Measurements from ENCODE around the gene MT1G.

Gene MT1G

GRCh38 chr16:56662357-56663354, 5.2 kb downstream of the MT1G start:
- no peak for DNase-seq

- DNase-seq: no peak
These were observed 9.5 kb downstream of the MT1G start for GRCh38 chr16:56658327-56658875.

DNA sequence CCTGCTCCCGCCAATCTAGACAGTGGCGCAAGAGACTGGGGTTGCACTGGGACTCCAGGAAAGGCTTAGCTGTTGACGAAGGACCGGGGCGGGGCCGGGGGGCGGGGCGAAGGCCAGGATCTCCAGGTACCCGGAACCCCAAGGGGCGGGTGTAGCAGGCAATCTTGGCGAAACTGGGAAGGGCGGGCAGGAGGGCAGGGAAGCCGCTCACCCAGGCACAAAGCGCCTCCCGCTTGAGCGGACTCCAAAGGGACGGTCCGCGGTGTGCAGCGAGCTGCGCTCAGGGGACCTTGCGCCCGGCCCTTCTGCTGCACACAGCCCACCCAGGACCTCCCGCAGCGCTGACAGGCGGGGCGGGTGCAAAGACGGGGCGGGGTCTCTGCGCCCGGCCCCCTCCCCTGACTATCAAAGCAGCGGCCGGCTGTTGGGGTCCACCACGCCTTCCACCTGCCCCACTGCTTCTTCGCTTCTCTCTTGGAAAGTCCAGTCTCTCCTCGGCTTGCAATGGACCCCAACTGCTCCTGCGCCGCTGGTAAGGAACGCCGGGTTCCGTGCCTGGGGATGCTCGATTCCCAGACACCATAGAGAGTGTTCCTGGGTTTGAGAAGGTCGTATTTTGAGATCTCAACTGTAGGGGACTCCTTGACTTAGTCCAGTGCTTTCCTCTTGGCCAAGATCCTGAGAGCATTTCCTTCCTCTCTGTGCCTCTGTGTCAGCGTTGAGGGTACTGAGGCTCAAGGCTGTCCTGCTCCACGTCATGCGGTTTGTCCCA, 10.1 kb downstream of the MT1G start, which contains the start of gene MT1F:
Gene MT1F, plus strand, starts transcription at position 405 of the 772 bp plus-strand sequence. Its CDS starts 100 bp downstream, at position 505.
- peak; percentile 4 for DNase-seq

DNA sequence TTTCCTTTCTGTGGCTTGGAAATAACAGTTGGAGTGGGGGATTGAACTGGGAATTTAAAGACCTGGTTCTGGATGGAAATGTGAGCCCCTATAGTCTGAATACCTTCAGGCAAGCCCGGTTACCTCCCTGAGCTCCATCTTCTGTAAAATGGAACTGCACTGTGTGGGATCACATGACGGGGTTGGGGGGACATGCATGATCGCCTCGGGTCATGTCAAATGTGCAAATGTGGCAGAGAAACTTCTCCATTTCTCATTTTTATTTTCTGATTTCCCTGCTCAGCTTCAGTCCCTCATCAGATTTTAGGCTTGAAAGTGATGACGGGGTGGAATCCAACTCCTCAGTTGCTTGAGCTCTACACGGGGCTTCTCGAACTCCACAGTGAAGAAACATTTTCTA, 14.6 kb downstream of the MT1G start:
- no peak for DNase-seq

- DNase-seq: no peak
These were observed 15.3 kb downstream of the MT1G start for GRCh38 chr16:56652600-56652999.

DNA sequence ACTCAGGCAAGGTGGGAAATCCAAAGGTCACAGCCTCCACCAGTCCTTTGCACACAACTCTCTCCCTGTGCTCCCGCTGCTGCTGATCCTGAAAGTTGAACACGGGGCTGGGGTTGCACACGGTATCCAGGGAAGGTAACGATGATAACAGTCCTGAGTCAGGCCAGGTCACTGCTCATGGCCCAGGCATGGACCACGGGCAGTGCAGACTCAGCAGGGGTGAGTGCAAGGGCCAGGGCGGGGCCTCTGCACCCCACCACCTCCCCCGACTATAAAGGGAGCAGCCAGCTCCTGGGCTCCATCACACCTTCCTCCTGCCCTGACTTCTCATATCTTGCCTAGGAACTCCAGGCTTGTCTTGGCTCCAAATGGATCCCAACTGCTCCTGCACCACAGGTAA, 16.3 kb downstream of the MT1G start, which contains the start of gene MT1B:
Gene MT1B, plus strand, starts transcription at position 301 of the 400 bp plus-strand sequence. Its CDS starts 68 bp downstream, at position 369.
- no peak for DNase-seq

DNA sequence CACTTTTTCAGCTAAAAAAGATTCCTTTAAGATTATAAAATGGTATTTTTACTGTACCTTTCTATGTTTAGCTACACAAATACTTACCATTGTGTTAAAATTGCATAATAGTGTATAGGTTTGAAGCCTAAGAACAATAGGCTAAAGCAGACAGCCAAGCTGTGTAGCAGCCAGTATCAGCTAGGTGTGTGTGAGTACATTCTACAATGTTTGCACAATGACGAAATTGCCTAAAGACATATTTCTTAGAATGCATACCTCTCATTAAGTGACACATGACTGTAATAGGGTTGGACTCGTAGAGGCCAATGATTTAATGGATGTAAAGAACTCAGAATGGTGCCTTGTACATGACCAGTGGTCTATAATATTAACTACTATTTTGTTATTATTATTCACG, 18.0 kb downstream of the MT1G start:
- DNase-seq: no peak

GRCh38 chr16:56649271-56649670, 18.6 kb downstream of the MT1G start:
- no peak for DNase-seq

DNA sequence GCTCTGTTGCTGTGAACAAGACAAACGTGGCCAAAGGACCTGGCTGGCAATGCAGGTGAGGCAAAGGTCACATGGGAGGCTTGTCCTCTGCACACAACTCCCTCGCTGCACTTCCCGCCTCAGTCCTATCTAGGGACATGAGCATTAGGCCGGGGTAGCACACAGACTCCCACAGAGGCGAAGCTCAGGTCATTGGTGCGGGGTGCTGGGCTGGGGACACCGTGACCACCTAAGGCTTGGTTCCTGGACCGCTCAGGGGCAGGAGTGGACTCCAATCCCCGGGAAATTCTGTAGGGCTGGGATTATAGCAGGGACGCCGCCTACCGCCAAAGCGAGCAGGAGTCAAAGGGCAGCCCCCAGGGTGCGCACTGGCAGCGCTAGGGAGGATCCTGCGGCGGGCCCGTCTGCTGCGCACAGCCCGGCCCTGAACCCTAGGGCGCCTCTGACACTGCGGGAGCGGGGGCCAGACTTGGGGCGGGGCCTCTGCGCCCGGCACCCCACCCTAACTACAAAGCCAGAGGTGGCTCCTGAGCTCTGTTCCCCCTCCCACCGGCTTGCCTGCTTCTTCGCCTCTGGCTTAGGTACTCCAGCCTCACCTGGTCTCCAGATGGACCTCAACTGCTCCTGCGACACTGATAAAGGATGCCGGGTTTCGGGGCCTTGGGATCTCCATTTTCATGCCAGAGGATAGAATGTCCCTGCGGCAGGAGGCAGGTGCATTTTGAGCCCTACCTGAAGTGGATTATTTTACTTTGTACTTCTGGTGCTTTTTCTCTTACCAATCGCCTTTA, 20.0 kb downstream of the MT1G start:
- DNase-seq: no peak

DNA sequence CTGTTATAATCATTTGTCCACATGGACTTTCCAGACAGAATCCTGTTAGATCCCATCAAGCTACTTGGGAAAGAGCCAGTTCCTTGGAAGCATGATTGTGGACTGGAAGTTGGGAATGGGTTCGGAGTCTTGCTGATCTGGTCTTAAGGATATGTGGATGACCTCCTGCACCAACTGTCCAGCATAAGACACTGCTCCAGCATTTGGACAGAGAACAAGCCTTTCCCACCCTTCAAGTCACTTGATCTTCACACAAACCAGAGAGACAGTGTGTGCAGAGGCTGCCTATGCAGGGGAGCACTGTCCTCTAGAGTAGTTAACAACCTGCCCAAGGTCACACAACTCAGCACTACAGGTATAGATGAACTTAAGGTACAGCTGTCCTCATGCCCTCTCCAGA, 22.0 kb downstream of the MT1G start:
- no peak for DNase-seq

DNA sequence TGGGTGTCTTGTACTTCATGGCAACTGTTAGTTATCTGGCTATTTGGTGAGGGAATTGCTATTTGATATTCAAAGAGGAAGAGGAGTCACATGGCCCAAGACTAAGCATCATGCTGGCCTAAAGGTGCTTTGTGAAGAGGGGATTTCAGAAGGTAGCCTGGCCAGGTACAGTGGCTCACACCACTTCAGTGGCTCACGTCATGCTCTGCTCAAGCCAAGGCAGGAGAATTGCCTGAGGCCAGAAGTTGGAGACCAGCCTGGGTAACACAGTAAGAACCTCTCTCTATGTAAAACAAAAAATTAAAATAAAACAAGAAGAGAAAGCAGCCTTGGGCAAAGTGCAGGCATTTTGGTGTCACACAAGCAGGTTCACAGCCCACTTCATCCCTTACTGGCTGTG, 22.6 kb downstream of the MT1G start:
- DNase-seq: no peak

DNA sequence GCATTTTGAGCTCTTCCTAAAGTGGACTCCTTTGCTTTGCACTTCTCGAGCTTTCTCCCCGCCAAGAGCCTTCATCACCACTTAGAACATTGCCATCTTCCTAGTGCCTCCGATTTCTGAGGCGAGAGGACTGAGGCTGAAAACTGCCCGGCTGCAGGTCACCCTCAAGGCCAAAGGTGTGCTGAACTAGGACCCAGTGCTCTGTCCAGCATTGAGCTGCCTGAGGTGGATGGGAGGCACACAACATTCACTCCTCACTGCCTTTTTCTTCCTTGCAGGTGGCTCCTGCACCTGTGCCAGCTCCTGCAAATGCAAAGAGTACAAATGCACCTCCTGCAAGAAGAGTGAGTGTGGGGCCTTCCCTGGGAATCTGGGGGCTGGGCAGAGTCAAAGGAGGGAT, 24.0 kb downstream of the MT1G start:
- DNase-seq: no peak

GRCh38 chr16:56643080-56643778, 24.6 kb downstream of the MT1G start:
- no peak for DNase-seq

GRCh38 chr16:56641166-56641565, 26.7 kb downstream of the MT1G start:
- no peak for DNase-seq

GRCh38 chr16:56640076-56640475, 27.8 kb downstream of the MT1G start:
- no peak for DNase-seq

- DNase-seq: no peak
These were observed 28.8 kb downstream of the MT1G start for GRCh38 chr16:56639045-56639444.

DNA sequence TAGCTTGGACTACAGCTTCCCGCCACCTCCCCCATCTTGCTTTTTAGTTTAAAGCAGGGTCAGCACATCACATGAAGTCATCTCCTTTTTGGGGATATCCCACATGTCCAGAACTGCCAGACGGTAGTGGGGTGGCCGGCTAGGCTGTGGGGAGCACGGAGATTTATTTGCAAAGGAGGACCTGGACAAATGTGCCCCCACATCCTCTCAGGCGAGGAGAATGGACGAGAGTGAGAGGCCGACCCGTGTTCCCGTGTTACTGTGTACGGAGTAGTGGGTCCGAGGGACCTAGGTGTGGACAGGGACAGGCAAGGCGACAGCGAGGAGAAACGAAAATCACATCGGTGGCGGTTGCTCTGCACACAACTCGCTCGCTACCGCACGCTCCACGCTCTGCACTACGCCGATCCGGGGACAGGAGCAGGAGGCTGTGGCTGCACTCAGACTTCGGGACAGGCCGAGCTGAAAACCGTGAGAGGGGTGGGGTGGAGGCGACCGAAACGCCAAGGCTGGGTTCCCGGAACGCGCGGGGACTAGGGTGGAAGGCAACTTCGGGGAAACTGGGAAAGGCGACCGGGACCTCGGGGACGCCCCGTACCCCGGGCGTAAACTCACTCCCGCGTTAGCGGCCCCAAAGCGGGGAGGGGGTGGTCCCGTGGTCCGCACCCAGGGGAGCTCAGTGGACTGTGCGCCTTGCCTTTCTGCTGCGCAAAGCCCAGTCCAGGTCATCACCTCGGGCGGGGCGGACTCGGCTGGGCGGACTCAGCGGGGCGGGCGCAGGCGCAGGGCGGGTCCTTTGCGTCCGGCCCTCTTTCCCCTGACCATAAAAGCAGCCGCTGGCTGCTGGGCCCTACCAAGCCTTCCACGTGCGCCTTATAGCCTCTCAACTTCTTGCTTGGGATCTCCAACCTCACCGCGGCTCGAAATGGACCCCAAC, 29.8 kb downstream of the MT1G start, which contains the start of gene MT1A:
Gene MT1A, plus strand, starts transcription at position 853 of the 937 bp plus-strand sequence. Its CDS starts 73 bp downstream, at position 926.
- DNase-seq: no peak

DNA sequence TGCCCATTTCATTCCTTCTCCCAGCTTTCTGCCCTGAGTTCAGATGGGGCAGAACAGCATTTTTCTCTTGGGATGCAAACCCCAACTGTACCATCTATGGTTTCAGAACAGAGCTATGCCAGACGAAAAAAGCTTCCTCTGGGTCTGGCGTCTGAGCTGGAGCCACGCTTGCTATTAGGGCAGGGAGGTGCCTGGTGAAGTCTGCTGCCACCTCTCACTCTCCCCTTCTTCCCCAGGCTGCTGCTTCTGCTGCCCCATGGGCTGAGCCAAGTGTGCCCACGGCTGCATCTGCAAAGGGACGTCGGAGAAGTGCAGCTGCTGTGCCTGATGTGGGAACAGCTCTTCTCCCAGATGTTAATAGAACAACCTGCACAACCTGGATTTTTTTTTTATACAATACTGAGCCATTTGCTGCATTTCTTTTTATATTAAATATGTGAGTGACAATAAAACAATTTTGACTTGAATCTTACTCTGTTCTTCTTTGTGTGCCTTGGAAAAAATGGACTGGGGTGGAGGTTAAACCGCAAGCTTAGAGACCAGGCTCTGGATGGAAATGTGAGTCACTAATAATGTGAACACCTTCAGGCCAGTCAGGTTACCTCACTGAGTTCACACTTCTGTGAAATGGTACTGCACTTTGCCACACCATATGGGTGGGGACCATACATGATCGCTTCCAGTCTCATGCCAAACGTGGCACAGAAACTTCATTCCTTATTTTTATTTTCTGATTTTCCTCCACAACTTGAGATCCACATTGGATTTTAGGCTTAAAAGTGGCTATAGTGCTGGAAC, 31.1 kb downstream of the MT1G start:
- DNase-seq: no peak

DNA sequence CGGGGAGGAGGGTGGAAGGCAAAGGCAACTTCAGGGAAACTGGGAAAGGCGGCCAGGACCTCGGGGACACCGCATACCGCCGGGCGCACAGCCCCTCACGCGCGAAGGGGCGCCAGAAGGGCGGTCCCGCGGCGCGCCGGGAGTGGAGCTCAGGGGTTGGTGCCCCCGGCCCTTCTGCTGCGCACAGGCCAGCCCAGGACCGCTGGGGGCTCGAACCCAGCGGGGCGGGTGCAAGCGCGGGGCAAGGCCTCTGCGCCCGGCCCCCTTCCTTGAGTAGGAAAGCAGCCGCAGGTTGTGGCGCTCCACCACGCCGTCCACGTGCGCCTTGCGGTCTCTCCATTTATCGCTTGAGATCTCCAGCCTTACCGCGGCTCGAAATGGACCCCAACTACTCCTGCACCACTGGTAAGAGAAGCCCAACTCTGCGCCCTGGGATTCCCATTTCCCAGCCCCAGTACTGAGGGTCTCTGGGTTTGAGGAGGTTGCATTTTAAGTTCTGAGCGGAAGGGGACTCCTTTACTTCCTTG, 32.4 kb downstream of the MT1G start:
- no peak for DNase-seq

All from GDM1 (cell line).